PFSK-1 (cell line): Measurements from ENCODE around the gene SPSB4.

Experiments used
- SIN3A ChIP-seq: IDR thresholded peaks from 2 replicates; pipeline ENCODE4 v1.6.1; 2012; ENCODE audit warnings: mild to moderate bottlenecking, low read length, moderate library complexity, borderline replicate concordance; ENCODE audit not compliant: insufficient read depth
- TAF1 ChIP-seq: IDR thresholded peaks from 2 replicates; pipeline ENCODE4 v1.6.1; 2012; ENCODE audit warnings: low read length, control low read depth, borderline replicate concordance; ENCODE audit not compliant: insufficient read depth

DNA sequence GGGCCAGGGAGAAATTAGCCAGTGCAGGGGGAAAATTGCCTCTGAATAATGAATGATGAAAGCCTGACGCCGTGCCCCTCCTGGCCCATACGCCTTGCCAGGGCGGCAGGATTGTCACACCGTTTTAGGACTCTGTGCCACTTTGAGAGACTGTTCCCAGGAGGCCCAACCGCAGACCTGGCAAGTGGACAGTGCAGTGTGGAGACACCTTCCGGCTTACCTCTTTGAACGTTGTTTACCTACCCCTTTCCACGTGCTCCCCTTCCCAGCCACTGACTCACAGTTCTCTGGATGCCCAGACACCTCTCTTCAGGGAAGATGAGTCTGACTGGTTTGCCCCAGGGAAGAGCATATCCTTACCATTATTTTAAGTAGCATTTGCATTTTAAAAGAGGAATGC is 96.5 kb downstream of the SPSB4 start:
- TF ChIP-seq SIN3A, result no peak
- TF ChIP-seq TAF1, result no peak
